ENCODE measurements around the gene KCNJ6.

The KCNJ6 gene

DNA sequence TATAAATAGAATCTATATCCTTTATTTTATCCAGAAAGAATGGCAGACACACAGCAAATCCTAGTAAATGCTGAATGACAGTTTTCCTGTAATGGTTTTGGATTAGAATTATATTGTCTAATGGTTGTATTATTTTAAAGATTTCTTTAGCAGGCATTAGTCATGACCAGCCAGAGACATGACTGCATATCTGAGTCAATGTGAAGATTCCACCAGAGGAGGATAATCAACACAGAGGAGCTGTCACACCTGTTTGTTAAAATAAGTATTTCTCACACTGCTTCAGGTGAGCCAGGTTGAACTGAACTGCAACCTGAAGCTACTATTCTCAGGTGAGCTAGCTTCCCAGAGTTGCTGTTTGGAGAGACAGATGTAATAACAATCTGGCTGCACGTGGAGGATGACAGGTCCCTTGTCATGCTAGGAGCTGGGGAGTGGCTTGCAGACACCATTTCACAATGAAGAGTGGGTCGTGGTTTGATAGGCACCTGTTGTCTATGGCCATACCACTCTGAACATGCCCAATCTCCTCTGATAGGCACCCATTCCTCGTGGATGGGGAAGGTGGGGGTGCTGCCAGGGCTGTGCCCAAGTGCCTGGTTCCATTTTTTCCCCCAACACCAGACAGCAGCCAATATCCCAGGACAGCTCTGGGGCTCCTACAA, 94.3 kb downstream of the KCNJ6 start:
- no peak for DNase-seq (ENCODE audit: low read depth in 2 of 2, low spot score in 1 of 2)

GRCh38 chr21:37821092-37821491, 95.2 kb downstream of the KCNJ6 start:
- DNase-seq (ENCODE audit: low read depth in 2 of 2, low spot score in 1 of 2), result no peak

GRCh38 chr21:37819372-37819771, 96.9 kb downstream of the KCNJ6 start:
- DNase-seq (ENCODE audit: low read depth in 2 of 2, low spot score in 1 of 2), result no peak

DNA sequence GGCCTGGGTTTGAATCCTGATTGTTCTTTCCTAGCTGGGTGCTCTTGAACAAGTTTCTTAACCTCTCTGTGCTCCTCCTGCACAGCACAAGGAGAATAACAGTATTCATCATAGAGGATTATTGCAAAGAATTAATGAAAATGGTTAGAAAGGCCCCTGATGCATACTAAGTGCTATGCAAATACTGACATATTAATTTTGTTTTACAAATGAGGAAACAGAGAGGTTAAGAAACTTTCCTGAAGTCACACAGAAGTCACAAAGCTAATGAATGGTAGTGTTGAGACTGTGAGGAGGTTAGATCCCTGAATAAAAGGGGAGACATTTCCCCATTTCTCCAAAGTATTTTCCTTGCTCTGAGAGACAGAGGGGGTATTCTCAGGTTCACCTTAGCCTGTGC, 99.0 kb downstream of the KCNJ6 start:
- no peak for DNase-seq (ENCODE audit: low read depth in 2 of 2, low spot score in 1 of 2)

GRCh38 chr21:37815893-37816292, 100.4 kb downstream of the KCNJ6 start:
- no peak for DNase-seq (ENCODE audit: low read depth in 2 of 2, low spot score in 1 of 2)

GRCh38 chr21:37811711-37812110, 104.5 kb downstream of the KCNJ6 start:
- DNase-seq (ENCODE audit: low read depth in 2 of 2, low spot score in 1 of 2), result no peak

DNA sequence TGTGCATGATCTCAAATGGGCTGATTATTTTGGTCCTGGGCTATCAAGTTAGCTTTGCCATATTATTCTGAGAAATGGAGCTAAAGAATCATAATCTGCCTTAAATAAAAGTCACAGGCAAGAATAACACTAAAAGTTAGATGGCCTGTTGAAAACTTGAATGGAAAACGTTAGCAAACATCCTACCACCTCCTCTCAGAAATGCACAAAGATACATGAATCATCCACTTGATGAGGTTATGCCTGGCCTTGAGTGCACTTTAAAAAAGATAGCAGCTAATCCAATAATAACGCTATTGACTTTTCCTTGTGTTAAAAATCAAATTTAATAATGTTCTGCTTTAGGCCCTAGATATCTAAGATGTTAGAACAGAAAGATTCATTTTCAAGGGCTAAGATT, 108.0 kb downstream of the KCNJ6 start:
- DNase-seq (ENCODE audit: low read depth in 2 of 2, low spot score in 1 of 2), result no peak

GRCh38 chr21:37805266-37805665, 111.0 kb downstream of the KCNJ6 start:
- no peak for DNase-seq (ENCODE audit: low read depth in 2 of 2, low spot score in 1 of 2)

DNA sequence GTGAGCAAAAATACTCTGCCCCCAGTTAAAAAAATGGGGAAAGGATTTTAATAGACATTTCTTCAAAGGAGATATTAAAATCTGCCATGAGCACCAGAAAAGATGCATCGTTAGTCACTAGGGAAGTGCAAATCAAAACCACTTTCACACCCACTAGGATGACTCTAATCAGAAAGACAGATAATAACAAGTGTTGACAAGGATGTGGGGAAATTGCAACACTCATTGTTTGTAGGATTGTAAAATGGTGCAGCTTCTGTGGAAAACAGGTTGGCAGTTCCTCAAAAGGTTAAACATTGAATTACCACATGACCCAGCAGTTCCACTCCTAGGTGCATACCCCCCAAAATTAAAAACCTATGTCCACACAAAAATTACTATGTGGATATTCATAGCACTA, 112.3 kb downstream of the KCNJ6 start:
- DNase-seq (ENCODE audit: low read depth in 2 of 2, low spot score in 1 of 2), result no peak

DNA sequence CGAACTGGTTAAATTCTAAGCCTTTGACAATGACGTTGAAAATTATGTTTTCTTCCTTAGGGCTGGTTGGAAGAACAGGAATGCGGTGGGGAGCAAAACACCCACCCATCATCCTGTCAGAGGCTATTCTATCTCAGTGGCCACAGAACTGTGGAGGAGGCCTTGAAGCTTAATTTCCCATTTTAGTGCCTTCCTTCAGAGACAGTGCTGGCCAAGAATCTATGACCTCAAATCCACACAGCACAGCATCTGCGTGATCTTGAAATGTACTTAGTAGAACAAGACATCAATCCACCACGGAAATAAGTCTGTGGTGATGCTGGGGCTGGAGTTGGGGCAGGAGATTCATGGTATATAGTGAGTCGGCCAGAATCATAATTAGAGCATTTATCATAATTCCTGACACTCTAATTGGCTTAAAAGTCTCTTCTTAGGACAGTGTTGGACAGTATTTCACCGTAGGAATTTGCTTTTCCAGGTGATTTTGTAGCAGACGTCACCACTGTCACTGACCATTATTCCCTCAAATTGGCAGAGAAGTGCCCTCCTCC, 113.1 kb downstream of the KCNJ6 start:
- no peak for DNase-seq (ENCODE audit: low read depth in 2 of 2, low spot score in 1 of 2)

DNA sequence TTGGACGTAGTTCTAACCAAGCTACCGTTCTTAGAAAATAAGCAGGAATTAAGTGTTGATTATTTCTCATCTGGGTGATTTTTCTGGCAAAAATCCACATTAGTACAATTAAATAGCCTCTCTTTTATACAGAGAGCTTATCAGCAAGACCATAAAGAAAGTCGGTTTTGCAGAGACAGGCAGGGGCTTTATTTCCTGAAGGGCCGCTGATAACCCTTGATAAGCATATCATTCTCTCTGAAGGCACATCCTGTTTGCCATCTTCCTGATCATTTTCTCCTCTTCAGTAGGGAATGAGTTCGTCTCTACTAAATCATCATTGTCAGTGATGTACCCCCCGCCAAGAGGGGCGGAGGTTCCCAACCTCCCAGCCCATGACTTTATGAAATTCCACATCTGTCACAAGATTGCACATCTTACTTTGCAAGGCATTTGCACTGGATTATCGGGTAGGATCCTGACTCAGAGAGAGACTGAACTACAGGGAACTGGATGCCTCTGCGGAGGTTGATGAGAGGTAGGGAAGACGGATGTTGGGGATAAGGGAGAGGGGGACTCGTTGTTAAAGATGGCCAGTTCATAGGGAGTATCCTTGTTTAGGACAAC, 115.7 kb downstream of the KCNJ6 start:
- DNase-seq (ENCODE audit: low read depth in 2 of 2, low spot score in 1 of 2), result no peak

DNA sequence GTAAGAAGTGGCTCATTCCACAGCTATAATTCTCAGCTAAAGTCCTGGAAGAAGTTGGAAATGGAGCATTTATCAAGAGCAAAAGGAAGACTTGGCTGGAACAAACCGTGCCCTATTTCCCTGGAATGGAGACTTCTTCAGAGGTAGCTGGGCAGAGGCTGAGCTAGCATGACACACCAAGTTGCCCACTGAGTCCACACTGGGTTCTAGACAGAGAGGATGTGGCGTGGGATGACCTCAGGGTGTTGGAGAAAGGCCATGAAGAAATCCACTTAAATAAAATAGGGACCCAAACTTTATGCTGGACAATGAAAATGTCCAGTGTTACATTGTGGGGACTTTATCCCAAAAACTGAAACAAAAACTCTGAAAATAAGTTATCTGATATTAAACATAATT, 116.2 kb downstream of the KCNJ6 start:
- no peak for DNase-seq (ENCODE audit: low read depth in 2 of 2, low spot score in 1 of 2)

DNA sequence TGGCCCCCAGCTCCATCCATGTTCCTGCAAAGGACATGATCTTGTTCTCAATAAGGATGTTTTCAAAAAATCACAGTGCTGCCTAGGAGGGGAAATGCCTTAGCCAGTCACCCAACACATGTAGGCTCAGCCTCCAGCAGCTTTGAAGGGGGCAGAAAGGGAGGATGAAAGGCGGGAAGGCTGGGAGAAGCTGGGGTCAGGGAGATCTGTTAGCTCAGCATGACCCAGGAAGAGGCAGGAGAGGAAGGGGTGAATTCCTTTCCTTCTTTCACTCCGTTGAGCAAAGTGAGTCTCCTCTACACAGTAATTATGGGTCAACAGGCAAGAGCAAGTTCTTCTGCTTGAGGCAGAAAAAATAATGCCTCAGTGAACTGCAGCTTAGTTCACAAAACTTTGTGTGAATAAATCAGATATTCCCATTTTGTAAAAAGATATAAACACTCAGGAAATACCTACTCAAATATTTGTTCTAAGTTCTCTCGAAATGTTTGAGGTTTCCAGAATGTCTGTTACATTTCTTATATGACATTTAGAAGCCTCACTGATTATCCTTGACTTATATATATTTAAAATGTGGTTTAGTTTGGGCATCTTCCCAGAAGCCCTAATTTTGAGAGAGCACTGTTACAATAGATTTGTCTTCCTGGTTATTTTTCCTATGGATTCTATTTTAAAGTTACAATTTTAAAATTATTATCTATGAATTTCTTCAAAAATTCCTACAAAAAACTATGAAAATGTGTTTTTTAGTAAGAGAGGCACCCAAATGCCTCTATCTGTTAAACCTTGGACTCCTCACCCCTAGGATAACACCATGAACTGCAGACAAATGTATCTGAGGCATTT, 116.8 kb downstream of the KCNJ6 start:
- DNase-seq (ENCODE audit: low read depth in 2 of 2, low spot score in 1 of 2), result no peak

- no peak for DNase-seq (ENCODE audit: low read depth in 2 of 2, low spot score in 1 of 2)
Observed at GRCh38 chr21:37797403-37797802, 118.9 kb downstream of the KCNJ6 start.

DNA sequence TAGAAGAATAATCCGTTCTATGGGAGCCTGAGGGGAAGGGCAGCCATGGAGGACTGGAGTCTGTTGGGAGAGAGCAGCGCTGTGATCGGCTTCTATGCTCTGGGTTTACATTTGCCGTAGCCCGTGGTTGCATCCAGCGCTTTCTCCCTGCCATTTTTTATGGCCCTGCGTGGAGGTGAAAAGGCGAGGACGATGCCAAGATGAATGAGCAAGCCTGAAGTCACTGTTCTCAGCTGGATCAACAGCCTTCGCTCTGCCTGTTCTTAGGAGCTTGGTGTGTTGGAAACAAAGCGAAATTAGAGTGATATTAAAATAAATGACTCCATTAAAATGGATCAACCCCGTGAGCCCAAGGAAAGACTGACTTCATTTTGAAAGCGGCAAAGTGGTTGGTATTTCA, 120.2 kb downstream of the KCNJ6 start:
- DNase-seq (ENCODE audit: low read depth in 2 of 2, low spot score in 1 of 2), result no peak

- DNase-seq (ENCODE audit: low read depth in 2 of 2, low spot score in 1 of 2), result no peak
Observed at GRCh38 chr21:37793660-37794059, 122.6 kb downstream of the KCNJ6 start.

DNA sequence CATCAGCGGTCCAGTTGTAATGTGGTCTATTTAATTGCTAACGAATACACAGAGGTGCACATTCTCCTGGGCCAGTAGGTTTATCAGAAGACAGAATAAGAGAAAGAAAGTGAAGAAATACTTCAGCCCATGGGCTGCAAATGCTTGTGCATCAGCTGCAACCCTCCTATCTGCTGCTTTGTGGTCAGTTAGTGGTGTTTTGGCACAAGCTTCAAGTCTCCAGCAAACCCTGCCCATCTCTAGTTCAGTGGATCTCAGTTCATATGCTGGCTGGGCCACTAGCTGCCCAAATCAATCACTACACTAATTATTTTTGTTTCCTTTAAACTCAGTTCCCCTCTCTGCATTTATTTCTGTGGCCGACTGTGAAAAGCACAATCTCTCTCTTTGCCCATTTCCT, 124.2 kb downstream of the KCNJ6 start:
- DNase-seq (ENCODE audit: low read depth in 2 of 2, low spot score in 1 of 2), result no peak

DNA sequence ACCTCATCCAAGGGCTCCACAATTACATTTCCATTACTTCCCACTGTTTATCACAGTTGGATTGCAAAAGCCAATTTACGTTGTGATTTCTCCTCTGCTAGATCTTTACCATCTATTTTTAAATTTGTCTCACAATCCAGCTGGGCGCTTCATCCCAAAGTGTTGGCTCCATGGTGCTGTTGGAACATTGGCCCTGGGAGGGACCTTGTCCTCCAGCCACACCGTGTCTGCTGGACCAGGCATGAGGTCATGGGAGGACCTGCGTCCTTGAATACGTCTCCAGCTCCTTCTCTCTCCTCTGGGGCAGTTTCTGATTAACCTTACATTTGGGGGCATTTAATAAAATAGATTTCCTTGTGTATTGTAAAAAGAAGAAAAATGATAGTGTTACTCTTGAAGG, 125.4 kb downstream of the KCNJ6 start:
- DNase-seq (ENCODE audit: low read depth in 2 of 2, low spot score in 1 of 2), result no peak

- DNase-seq (ENCODE audit: low read depth in 2 of 2, low spot score in 1 of 2), result no peak
Observed at GRCh38 chr21:37788503-37788902, 127.8 kb downstream of the KCNJ6 start.

DNA sequence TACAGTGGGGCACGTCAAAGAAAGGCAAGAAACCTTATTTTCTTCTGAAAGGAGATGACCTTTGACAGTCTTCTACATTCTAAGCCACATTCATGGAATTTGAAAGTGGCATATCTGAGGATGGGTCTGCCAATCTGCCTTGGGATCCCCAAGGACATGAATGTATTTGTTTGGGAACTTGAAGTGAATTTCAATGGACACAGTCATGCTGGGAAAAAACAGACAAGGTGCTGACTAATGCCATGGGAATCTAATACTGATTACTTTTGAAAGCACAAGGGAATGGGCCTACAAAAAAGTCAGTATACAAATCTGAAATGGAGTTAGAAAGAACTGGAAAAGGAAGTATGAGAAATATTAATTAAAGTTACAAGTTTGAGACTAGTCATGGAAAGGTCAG, 128.8 kb downstream of the KCNJ6 start:
- no peak for DNase-seq (ENCODE audit: low read depth in 2 of 2, low spot score in 1 of 2)

- DNase-seq (ENCODE audit: low read depth in 2 of 2, low spot score in 1 of 2), result no peak
Observed at GRCh38 chr21:37784591-37785318, 131.5 kb downstream of the KCNJ6 start.

Data from stimulated activated CD8-positive, alpha-beta memory T cell treated with anti-CD3 and anti-CD28 coated beads, Interleukin-4, amount 100 ng/mL, for 4 hours (primary cell).